Suprapubic skin (tissue), 4 donors: ENCODE results near the gene STXBP3. TPM values are rescaled to one million over a fixed set of nuclear protein-coding genes. Genes with fewer than 3 reads are reported as not detected.
"Not testable (repeated sequence)": the region's sequence is repeated elsewhere in the genome, so short reads cannot be mapped to it uniquely, and the experiment has no call there.

Experiments
- DNase-seq, 2 donors: peaks; one replicate each; pipeline ENCODE4 v3.0.0-alpha.2; 2019; ENCODE audit warnings: low spot score in 2 of 2
- H3K27ac ChIP-seq: fragments of 200-600 bp; sonication (generic); one replicate; pipeline ENCODE4 v1.5.1; 2019
- H3K27me3 ChIP-seq: fragments of 200-600 bp; sonication (generic); one replicate; pipeline ENCODE4 v1.5.1; 2019
- H3K36me3 ChIP-seq: fragments of 200-600 bp; sonication (generic); one replicate; pipeline ENCODE4 v1.5.1; 2019
- H3K4me1 ChIP-seq: fragments of 200-600 bp; sonication (generic); one replicate; pipeline ENCODE4 v1.5.1; 2019
- H3K4me3 ChIP-seq: fragments of 200-600 bp; sonication (generic); one replicate; pipeline ENCODE4 v1.5.1; 2019; ENCODE audit warnings: mild to moderate bottlenecking
- H3K9me3 ChIP-seq: fragments of 200-600 bp; sonication (generic); one replicate; pipeline ENCODE4 v1.5.1; 2019
- EP300 ChIP-seq: sonication (generic); formaldehyde crosslinking; IDR thresholded peaks from one replicate; pipeline ENCODE4 v1.6.1; 2017; ENCODE audit warnings: antibody characterized with exemption
- POLR2A ChIP-seq, 2 donors: fragments of 450-650 bp; IDR thresholded peaks; one replicate each; pipeline ENCODE4 v1.6.1; 2017; ENCODE audit warnings: antibody characterized with exemption in 2 of 2, mild to moderate bottlenecking in 2 of 2, moderate library complexity in 2 of 2
- POLR2AphosphoS5 ChIP-seq, 3 donors: sonication (generic); formaldehyde crosslinking; IDR thresholded peaks; one replicate each; pipeline ENCODE4 v1.6.1; 2017; ENCODE audit warnings: antibody characterized with exemption in 3 of 3
- WGBS: methylation state at CpG from one replicate; pipeline ENCODE4 v1.1.5; 2018; 5-methylcytosine and 5-hydroxymethylcytosine counted together
- total RNA-seq, 4 donors: library from RNA; depleted of rRNA; stranded (reverse); fragments of >200 nt; gene quantifications; one replicate each; pipeline ENCODE4 v1.1.0, GENCODE V29; 2016
- TF ChIP-seq, protein P1 (sequence below), 2 donors: fragments of 200-600 bp in 1 of 2; fragments of 450-650 bp in 1 of 2; sonication (generic) in 1 of 2; IDR thresholded peaks; one replicate each; pipeline ENCODE4 v1.5.1; 2016 to 2019; ENCODE audit warnings: antibody characterized with exemption in 2 of 2, mild to moderate bottlenecking in 1 of 2, moderate library complexity in 1 of 2

Gene STXBP3
- total RNA-seq, 4 donors from 2014 or later, result 48.8 to 137 (median 66.3) TPM

DNA sequence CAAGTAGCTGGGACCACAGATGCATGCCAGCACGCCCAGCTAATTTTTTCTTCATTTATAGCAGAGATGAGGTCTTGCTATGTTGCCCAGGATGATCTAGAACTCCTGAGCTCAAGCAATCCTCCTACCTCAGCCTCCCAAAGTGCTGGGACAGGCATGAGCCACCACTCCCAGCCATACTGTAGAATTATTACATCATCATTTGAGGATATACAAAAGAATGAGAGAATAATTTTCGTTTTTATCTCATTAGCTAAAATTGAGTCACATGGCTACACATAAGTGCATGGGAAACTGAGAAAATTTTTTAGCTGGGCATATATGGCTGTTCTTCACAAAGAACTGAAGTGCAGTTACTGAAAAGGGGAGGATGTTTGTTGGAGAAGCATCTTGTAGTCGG is 21.2 kb downstream of the STXBP3 start:
- H3K9me3 ChIP-seq, result no peaks in the 10 kb centered on the region
- 92% methylated on average over 3 of the region's 3 CpGs for WGBS
- H3K4me1 ChIP-seq, result no peaks in the 10 kb centered on the region
- H3K4me3 ChIP-seq, result no peak overlapping the region
- DNase-seq, result no peak
- TF ChIP-seq, protein P1, sequence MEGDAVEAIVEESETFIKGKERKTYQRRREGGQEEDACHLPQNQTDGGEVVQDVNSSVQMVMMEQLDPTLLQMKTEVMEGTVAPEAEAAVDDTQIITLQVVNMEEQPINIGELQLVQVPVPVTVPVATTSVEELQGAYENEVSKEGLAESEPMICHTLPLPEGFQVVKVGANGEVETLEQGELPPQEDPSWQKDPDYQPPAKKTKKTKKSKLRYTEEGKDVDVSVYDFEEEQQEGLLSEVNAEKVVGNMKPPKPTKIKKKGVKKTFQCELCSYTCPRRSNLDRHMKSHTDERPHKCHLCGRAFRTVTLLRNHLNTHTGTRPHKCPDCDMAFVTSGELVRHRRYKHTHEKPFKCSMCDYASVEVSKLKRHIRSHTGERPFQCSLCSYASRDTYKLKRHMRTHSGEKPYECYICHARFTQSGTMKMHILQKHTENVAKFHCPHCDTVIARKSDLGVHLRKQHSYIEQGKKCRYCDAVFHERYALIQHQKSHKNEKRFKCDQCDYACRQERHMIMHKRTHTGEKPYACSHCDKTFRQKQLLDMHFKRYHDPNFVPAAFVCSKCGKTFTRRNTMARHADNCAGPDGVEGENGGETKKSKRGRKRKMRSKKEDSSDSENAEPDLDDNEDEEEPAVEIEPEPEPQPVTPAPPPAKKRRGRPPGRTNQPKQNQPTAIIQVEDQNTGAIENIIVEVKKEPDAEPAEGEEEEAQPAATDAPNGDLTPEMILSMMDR (IDR thresholded peaks at IDR 0.05), result no peak
- TF ChIP-seq POLR2A (IDR thresholded peaks at IDR 0.05) (no peak), POLR2AphosphoS5 (IDR thresholded peaks at IDR 0.05) (no peak), EP300 (no peak)
- H3K27ac ChIP-seq, result no peak overlapping the region
- peaks cover 71% of the 10 kb centered on the region for H3K36me3 ChIP-seq
- H3K27me3 ChIP-seq, result no peaks in the 10 kb centered on the region

DNA sequence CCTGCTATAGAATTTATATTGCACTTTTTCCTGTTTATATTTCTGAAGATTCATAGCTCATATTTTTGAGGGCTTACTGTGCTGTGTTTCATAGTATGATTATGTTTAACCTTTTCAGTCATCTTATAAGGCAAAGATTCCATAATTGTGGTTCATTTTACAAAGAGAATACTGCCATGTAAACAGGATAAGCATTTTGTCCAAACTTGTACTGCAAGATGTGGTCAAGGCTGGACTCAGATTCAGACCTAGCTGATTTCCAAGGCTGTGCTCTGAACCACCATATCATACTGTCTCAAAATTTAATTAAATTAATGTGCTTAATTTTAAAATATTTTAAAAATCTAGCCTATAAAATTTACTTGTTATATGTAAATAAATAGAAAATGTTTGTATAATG is 31.4 kb downstream of the STXBP3 start:
- TF ChIP-seq EP300 (no peak), POLR2AphosphoS5 (IDR thresholded peaks at IDR 0.05) (no peak), POLR2A (IDR thresholded peaks at IDR 0.05) (no peak)
- TF ChIP-seq, protein P1 (IDR thresholded peaks at IDR 0.05), result no peak
- Histone ChIP-seq H3K9me3 (no peaks in the 10 kb centered on the region), H3K36me3 (peaks cover 77% of the 10 kb centered on the region), H3K4me1 (no peaks in the 10 kb centered on the region), H3K27ac (no peak overlapping the region), H3K4me3 (no peak overlapping the region), H3K27me3 (no peaks in the 10 kb centered on the region)
- no peak for DNase-seq

DNA sequence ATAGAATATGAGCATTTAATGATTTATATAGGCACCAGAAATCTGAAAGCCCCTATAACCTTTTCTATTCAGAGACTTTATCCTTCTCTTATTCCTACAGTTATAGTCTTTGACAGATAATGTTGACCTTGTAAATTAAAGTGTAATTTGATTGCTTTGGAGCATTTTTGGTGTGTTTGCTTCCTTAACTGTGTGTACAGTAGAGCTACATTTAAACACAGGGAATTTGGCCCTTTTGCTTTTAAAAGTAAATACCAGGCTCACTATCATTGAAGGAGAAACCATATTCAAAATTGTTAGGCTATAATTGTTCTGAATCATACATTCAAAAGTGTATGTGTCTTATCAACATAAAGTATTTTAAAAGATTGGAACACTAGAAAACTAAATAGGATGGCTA is 33.0 kb downstream of the STXBP3 start:
- Histone ChIP-seq H3K27ac (no peak overlapping the region), H3K27me3 (no peaks in the 10 kb centered on the region), H3K36me3 (peaks cover 79% of the 10 kb centered on the region), H3K4me3 (no peak overlapping the region), H3K9me3 (no peaks in the 10 kb centered on the region), H3K4me1 (no peaks in the 10 kb centered on the region)
- DNase-seq, result no peak
- TF ChIP-seq POLR2A (IDR thresholded peaks at IDR 0.05) (no peak), EP300 (no peak), POLR2AphosphoS5 (IDR thresholded peaks at IDR 0.05) (no peak)
- TF ChIP-seq, protein P1 (IDR thresholded peaks at IDR 0.05), result no peak

DNA sequence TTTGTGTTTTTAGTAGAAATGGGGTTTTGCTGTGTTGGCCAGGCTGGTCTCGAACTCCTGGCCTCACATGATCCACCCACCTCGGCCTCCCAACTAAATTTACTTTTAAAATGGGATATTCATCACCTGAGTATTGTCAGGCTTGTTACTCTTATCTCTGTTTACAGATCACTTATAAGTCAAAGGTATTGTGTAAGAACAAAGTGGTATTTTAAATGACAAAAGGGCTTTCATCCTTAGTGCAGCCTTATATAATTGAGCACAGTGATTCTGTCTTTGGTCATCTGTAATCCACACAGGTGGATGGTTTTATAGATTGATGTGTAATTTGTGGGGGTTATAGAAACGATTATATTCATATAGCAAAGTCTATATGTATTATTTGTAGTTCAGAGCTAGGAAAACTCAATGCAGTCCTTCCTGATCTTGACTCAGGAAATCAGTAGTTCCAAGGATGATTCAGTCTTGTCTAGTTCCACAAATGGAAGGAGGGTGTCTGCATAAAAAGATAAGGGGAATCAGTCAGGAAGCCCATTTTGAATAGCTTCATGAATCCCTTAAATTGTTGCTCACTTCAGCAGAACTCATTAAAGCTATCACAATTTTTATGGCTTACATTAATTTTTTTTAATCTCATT is 34.6 kb downstream of the STXBP3 start:
- no peaks in the 10 kb centered on the region for H3K4me1 ChIP-seq
- WGBS, result 97% methylated on average over 3 of the region's 3 CpGs
- no peak overlapping the region for H3K27ac ChIP-seq
- peaks cover 85% of the 10 kb centered on the region for H3K36me3 ChIP-seq
- H3K9me3 ChIP-seq, result no peaks in the 10 kb centered on the region
- H3K4me3 ChIP-seq, result no peak overlapping the region
- DNase-seq, result no peak
- no peak for TF ChIP-seq POLR2A (IDR thresholded peaks at IDR 0.05)
- TF ChIP-seq POLR2AphosphoS5 (IDR thresholded peaks at IDR 0.05), result no peak
- TF ChIP-seq, protein P1 (IDR thresholded peaks at IDR 0.05), result no peak
- TF ChIP-seq EP300, result no peak
- H3K27me3 ChIP-seq, result no peaks in the 10 kb centered on the region

DNA sequence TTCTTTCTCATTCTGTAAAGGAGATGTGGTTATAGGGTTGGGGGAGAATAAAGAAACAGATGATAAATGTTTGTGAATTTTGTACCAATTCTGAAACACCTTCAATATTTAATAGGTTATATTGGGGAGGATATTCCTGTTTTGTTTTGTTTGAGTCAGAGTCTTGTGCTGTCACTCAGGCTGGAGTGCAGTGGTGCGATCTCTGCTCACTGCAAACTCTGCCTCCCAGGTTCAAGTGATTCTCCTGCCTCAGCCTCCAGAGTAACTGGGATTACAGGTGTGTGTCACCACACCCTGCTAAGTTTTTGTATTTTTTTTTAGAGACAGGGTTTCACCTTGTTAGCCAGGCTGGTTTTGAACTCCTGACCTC is 35.1 kb downstream of the STXBP3 start:
- not testable (repeated sequence) for H3K4me1 ChIP-seq, H3K9me3 ChIP-seq, DNase-seq, H3K27ac ChIP-seq, H3K27me3 ChIP-seq, H3K4me3 ChIP-seq
- H3K36me3 ChIP-seq, result peaks cover 85% of the 10 kb centered on the region
- 100% methylated on average over 1 of the region's 1 CpG for WGBS

DNA sequence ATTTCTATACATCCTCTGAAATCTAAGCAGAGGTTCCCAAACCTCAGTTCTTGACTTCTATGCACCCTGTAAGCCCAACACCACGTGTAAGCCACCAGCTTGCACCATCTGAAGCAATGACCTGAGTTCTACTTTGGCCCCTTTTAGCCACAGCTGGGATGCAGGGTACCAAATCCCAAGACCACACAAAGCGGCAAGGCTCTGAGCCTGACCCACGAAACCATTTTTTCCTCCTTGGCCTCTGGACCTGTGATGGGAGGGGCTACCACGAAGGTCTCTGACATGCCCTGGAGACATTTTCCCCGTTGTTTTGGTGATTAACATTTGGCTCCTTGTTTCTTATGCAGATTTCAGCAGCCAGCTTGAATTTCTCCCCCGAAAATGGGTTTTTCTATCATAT is 38.8 kb downstream of the STXBP3 start:
- H3K27me3 ChIP-seq, result no peaks in the 10 kb centered on the region
- no peak for TF ChIP-seq POLR2AphosphoS5 (IDR thresholded peaks at IDR 0.05)
- TF ChIP-seq, protein P1 (IDR thresholded peaks at IDR 0.05), result no peak
- TF ChIP-seq POLR2A (IDR thresholded peaks at IDR 0.05), result no peak
- no peak for TF ChIP-seq EP300
- H3K4me1 ChIP-seq, result no peaks in the 10 kb centered on the region
- no peak overlapping the region for H3K4me3 ChIP-seq
- no peaks in the 10 kb centered on the region for H3K9me3 ChIP-seq
- H3K36me3 ChIP-seq, result peaks cover 81% of the 10 kb centered on the region
- H3K27ac ChIP-seq, result no peak overlapping the region
- no peak for DNase-seq
- WGBS, result 96% methylated on average over 6 of the region's 6 CpGs
